HG02642 (cell line): ENCODE data around the gene THPO.

Experiments used
- ATAC-seq: cut with Tn5 transposase; IDR thresholded peaks from one replicate; pipeline ENCODE4 v1.9.1; 2021; ENCODE audit warnings: mild to moderate bottlenecking; ENCODE audit not compliant: unreplicated experiment, poor library complexity

Gene THPO

GRCh38 chr3:184377882-184378445, at the start of gene THPO:
TSS of gene THPO (minus strand) at chr3:184378207. CDS start at chr3:184376259, 1,948 bp downstream.
- no peak for ATAC-seq

- no peak for ATAC-seq
These were observed 48.7 kb upstream of the THPO start for GRCh38 chr3:184426691-184427141.

- no peak for ATAC-seq
These were observed 45.6 kb upstream of the THPO start for GRCh38 chr3:184423561-184423960.

GRCh38 chr3:184419171-184419570, 41.2 kb upstream of the THPO start:
- no peak for ATAC-seq

GRCh38 chr3:184417619-184418327, 39.8 kb upstream of the THPO start:
- ATAC-seq: peak; percentile 95

- ATAC-seq: no peak
These were observed 37.1 kb upstream of the THPO start for GRCh38 chr3:184415203-184415490.

GRCh38 chr3:184414418-184415202, 36.6 kb upstream of the THPO start:
- ATAC-seq: no peak

- no peak for ATAC-seq
These were observed 32.0 kb upstream of the THPO start for GRCh38 chr3:184409946-184410500.

- ATAC-seq: no peak
These were observed 31.4 kb upstream of the THPO start for GRCh38 chr3:184409331-184409926.

GRCh38 chr3:184405075-184406030, 27.3 kb upstream of the THPO start:
- no peak for ATAC-seq

- no peak for ATAC-seq
These were observed 21.4 kb upstream of the THPO start for GRCh38 chr3:184399410-184399809.

- ATAC-seq: no peak
These were observed 17.3 kb upstream of the THPO start for GRCh38 chr3:184395320-184395660.

- ATAC-seq: no peak
These were observed 13.3 kb upstream of the THPO start for GRCh38 chr3:184391266-184391665.

GRCh38 chr3:184389935-184390528, 12.0 kb upstream of the THPO start:
- ATAC-seq: no peak

GRCh38 chr3:184389384-184389783, 11.4 kb upstream of the THPO start:
- no peak for ATAC-seq

GRCh38 chr3:184388936-184389230, 10.9 kb upstream of the THPO start:
- ATAC-seq: no peak

- ATAC-seq: no peak
These were observed 10.3 kb upstream of the THPO start for GRCh38 chr3:184388164-184388935.

- ATAC-seq: no peak
These were observed 9.2 kb upstream of the THPO start for GRCh38 chr3:184387174-184387714.
